ENCODE data around the gene SORBS1. TPM values are rescaled to one million over a fixed set of nuclear protein-coding genes. Genes with fewer than 3 reads are reported as not detected.

Gene SORBS1
- polyA plus RNA-seq (39.5 and 52.6 TPM in 2 replicates), polyA minus RNA-seq (58.9 and 78.5 TPM in 2 replicates)

GRCh38 chr10:95561177-95561863 is at the start of gene SORBS1:
Gene SORBS1 (minus strand): TSS chr10:95561371. CDS start chr10:95441135, 120,236 bp downstream.
- TF ChIP-seq EZH2 (IDR thresholded peaks at IDR 0.05; ENCODE audit: borderline replicate concordance, insufficient read depth, low read length, poor library complexity, severe bottlenecking) (no peak), SMC3 (conservative IDR thresholded peaks at IDR 0.05; ENCODE audit: poor library complexity) (no peak), CTCF (IDR thresholded peaks at IDR 0.05; ENCODE audit: poor library complexity, severe bottlenecking) (no peak), MXI1 (conservative IDR thresholded peaks at IDR 0.05; ENCODE audit: poor library complexity, severe bottlenecking) (peak; percentile 68), EP300 (conservative IDR thresholded peaks at IDR 0.05; ENCODE audit: poor library complexity, severe bottlenecking) (peak; percentile 43), POLR2AphosphoS5 (IDR thresholded peaks at IDR 0.05) (peak; percentile 91), REST (IDR thresholded peaks at IDR 0.05; ENCODE audit: borderline replicate concordance) (no peak), RAD21 (conservative IDR thresholded peaks at IDR 0.05) (no peak), TAF1 (IDR thresholded peaks at IDR 0.05; ENCODE audit: low read depth) (peak; percentile 73)

GRCh38 chr10:95610727-95611126 is 49.6 kb upstream of the SORBS1 start:
- H3K9ac ChIP-seq (ENCODE audit: low read length): no peak overlapping the region
- no peaks in the 10 kb centered on the region for H3K79me2 ChIP-seq (replicated peaks; ENCODE audit: insufficient read depth, low read length)
- TF ChIP-seq EZH2 (IDR thresholded peaks at IDR 0.05; ENCODE audit: borderline replicate concordance, insufficient read depth, low read length, poor library complexity, severe bottlenecking): no peak
- TF ChIP-seq RAD21 (conservative IDR thresholded peaks at IDR 0.05): no peak
- no peak for TF ChIP-seq TAF1 (IDR thresholded peaks at IDR 0.05; ENCODE audit: low read depth)
- no peak for TF ChIP-seq POLR2AphosphoS5 (IDR thresholded peaks at IDR 0.05)
- TF ChIP-seq REST (IDR thresholded peaks at IDR 0.05; ENCODE audit: borderline replicate concordance): no peak
- no peak for TF ChIP-seq SMC3 (conservative IDR thresholded peaks at IDR 0.05; ENCODE audit: poor library complexity)
- no peak for TF ChIP-seq MXI1 (conservative IDR thresholded peaks at IDR 0.05; ENCODE audit: poor library complexity, severe bottlenecking)
- no peak for TF ChIP-seq CTCF (IDR thresholded peaks at IDR 0.05; ENCODE audit: poor library complexity, severe bottlenecking)
- no peak for TF ChIP-seq EP300 (conservative IDR thresholded peaks at IDR 0.05; ENCODE audit: poor library complexity, severe bottlenecking)
- H2AFZ ChIP-seq (ENCODE audit: low read depth, low read length): no peak overlapping the region
- no peak overlapping the region for H3K4me2 ChIP-seq (ENCODE audit: low read length)
- no peaks in the 10 kb centered on the region for H3K27me3 ChIP-seq (ENCODE audit: insufficient read depth, low read depth, low read length)
- H3F3A ChIP-seq (ENCODE audit: insufficient read depth, low read length, poor library complexity, severe bottlenecking): no peaks in the 10 kb centered on the region
- no peaks in the 10 kb centered on the region for H3K9me3 ChIP-seq (ENCODE audit: low read length)
- H4K20me1 ChIP-seq (ENCODE audit: insufficient read depth): no peaks in the 10 kb centered on the region
- no peak overlapping the region for H3K27ac ChIP-seq (ENCODE audit: low read length)
- H3K4me3 ChIP-seq (ENCODE audit: low read length): no peak overlapping the region
- no peaks in the 10 kb centered on the region for H3K9me2 ChIP-seq (ENCODE audit: insufficient read depth, low read length)
- H3K36me3 ChIP-seq (ENCODE audit: insufficient read depth, low read length): no peaks in the 10 kb centered on the region

More at GRCh38 chr10:95561177-95561863, at the start of gene SORBS1:
- peak within 1 kb of the TSS; percentile 51 for H2AFZ ChIP-seq (ENCODE audit: low read depth, low read length)
- H4K20me1 ChIP-seq (ENCODE audit: insufficient read depth): no peaks in the 10 kb centered on the region
- peaks cover 9% of the 10 kb centered on the region for H3K79me2 ChIP-seq (replicated peaks; ENCODE audit: insufficient read depth, low read length)
- H3K27me3 ChIP-seq (ENCODE audit: insufficient read depth, low read depth, low read length): no peaks in the 10 kb centered on the region
- H3K9ac ChIP-seq (ENCODE audit: low read length): peak within 1 kb of the TSS; percentile 93
- H3K9me3 ChIP-seq (ENCODE audit: low read length): no peaks in the 10 kb centered on the region
- H3K36me3 ChIP-seq (ENCODE audit: insufficient read depth, low read length): no peaks in the 10 kb centered on the region
- H3K4me3 ChIP-seq (ENCODE audit: low read length): peak within 1 kb of the TSS; percentile 96
- H3K27ac ChIP-seq (ENCODE audit: low read length): peak within 1 kb of the TSS; percentile 89
- peak within 1 kb of the TSS; percentile 97 for H3K4me2 ChIP-seq (ENCODE audit: low read length)
- no peaks in the 10 kb centered on the region for H3F3A ChIP-seq (ENCODE audit: insufficient read depth, low read length, poor library complexity, severe bottlenecking)
- no peaks in the 10 kb centered on the region for H3K9me2 ChIP-seq (ENCODE audit: insufficient read depth, low read length)

All from neural cell (in vitro differentiated cells).